ENCODE measurements around the gene VSIG2. TPM values are rescaled to one million over a fixed set of nuclear protein-coding genes. Genes with fewer than 3 reads are reported as not detected.
"Not testable (repeated sequence)": the region's sequence is repeated elsewhere in the genome, so short reads cannot be mapped to it uniquely, and the experiment has no call there.

VSIG2 gene, protein sequence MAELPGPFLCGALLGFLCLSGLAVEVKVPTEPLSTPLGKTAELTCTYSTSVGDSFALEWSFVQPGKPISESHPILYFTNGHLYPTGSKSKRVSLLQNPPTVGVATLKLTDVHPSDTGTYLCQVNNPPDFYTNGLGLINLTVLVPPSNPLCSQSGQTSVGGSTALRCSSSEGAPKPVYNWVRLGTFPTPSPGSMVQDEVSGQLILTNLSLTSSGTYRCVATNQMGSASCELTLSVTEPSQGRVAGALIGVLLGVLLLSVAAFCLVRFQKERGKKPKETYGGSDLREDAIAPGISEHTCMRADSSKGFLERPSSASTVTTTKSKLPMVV
- polyA plus RNA-seq (2014; cell fraction: cytosol; rRNA removed) = 0.21 and 0.41 TPM in 2 replicates
- polyA plus RNA-seq (2014; cell fraction: nucleus; rRNA removed) = 1.2 and 2.7 TPM in 2 replicates

DNA sequence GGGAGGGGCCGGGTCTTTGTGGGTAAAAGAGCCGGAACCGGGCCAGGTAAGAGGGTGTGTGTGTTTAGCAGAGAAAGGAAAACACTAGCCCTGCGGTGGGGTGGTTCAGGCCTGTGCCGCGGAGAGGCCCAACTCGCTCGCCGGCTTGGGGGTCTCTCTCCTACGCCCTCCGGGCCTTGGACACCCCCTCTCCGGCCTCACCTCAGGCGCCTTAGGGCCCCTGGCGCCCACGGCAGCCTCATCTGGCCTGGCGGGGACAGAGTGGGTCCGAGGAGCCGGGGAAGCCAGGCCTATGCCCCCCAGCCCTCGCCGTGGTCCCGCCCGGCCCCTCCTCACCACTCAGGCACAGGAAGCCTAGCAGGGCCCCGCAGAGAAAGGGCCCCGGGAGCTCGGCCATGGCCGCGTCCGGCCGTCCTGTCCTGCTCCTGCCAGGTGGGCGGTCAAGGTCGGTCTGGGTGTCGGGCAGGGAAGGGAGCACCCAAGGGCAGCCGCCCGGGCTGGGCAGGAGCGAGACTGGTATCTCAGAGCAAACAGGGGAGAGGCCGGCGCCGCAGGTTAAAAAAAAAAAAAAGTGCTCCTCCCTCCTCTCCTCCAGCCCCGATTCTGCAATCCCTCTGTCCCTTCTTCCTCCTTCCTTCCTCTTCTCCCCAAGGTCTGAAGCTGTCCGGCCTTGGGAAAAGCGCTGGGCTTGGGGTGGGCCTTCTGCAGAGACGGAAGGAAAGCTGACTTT is at the start of gene VSIG2:
Gene VSIG2 (minus strand): TSS at position 515 of the 730 bp plus-strand sequence. CDS start 118 bp downstream, at position 397.
- no peak for DNase-seq (ENCODE audit: low spot score)

DNA sequence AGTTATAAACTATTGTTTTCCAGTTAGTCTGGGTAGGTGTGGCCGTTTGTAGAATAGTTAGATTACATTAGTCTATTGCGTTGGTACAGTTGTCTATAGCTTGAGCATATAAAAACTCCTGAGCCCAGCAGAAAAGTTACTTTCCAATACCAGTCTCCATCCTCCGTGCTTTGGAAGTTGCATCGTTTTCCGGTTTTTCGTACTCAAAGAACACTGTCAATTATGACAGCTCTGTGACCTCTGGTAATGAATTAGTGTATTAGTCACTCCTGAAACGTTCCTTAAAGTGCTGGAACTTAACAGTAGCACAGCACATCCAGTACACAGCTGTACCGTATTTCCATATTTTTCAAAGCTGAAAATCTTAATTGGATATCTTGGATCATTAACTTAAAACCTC is 49.0 kb upstream of the VSIG2 start:
- DNase-seq (ENCODE audit: low spot score) = no peak

DNA sequence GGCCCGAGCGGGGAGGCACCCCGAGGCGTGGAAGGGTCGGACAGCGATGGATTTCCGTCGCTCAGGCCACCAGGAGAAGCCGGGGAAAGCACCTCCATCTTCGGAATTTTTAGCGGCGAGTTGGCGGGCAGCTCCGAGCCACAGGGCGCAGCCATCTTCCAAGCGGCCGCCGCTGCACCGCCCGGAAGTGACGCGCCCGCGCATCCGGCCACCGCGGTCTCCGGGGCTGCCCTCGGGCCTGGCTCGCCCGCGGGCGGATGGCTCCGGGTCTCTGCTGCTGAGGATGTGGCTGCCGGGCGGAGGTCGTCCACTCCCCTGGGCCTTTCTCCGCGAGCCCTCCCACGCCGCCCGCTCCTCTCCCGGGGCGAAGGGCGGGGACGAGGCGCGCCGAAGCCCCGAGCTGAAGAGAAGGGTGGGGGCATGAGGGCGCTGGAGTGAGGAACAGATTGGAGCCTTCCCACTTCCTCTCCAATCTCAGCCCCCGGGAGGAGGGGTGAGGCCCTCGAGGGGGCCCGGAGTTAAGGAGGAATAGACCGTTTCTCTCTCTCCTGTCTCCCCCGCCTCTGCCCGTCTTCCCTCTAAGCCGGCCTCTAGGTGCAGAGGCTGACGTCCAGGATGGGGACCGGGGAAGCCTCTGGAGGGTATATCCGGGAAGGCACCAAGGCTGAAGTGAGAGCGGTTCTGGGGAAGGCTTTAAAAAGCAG is 48.3 kb upstream of the VSIG2 start, which contains the start of gene MSANTD2:
Gene MSANTD2 (minus strand): TSS at position 181 of the 704 bp plus-strand sequence. CDS start 26 bp downstream, at position 155.
- peak; percentile 74 for DNase-seq (ENCODE audit: low spot score)

DNA sequence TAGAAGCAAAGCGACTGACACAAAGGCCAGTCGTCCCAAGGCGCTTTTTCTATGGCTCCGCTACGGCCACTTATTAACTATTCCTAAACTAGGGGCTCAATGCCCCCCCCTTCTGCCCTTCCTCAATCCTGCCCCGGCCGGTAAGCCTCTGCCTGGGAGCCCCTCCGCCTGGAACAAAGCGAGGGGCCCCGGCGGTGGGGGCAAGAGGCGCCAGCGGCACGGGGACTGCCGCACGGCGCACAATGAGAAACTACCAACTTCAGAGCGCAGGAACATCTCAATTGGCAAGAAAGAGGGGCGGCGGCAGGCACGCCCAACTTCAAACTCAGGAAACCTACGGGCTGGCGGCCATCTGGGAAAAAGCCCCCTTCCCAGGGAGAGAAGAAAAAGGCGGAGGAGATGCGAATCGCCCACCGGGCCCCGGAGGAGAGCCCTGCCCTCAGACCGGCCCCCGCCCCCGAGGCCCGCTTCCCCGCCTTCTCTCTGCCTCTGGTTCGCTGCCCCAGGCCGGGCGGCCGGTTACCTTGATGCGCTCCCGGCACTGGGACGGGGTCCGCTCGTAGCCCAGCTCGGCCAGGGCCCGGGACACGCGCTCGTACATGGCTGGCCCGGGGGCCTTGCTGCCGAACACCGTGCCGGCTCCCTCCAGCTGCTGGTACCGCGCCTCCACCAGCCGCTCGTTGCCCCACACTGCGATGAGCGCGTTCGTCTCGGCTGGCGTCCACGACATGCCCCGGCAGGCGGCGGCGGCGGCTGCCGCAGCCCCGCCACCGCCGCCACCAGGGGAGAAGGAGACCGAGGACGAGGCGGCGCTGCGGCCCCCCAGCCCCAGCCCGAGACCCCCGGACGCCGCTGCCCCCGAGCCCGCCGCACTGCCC is 47.5 kb upstream of the VSIG2 start:
- DNase-seq (ENCODE audit: low spot score) = peak; percentile 1

DNA sequence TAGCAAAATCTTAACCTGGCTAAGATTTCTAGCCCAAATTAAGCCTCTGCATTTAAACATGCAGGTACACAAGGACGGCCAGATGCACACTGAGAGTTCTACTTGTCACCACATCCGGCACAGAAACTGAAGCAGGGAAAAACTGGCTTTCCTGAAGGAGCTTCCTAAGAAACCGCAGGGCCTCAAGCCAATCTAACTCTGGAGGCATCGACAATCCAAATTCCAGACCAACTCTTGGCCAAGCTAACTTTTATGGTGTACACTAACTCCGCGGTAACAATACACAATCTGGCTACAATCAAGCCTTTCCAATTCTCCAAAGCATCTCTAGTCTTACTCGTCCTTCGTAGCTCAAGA is 46.9 kb upstream of the VSIG2 start:
- peak; percentile 1 for DNase-seq (ENCODE audit: low spot score)

DNA sequence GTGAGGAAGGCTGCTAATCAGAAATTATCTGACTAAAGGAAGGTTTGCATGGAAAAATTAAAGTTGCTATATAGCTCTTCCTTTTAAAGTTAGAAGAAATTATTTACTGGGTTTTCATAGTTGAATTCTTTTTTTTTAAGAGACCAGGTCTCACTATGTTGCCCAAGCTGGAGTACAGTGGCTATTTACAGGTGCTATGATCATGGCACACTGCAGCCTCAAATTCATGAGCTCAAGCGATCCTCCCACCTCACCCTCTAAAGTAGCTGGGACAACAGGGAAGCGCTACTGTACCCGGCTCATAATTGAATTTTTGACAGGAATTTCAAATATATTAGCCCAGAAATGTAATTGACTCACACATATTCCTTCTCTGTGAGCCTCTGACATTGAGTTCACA is 44.3 kb upstream of the VSIG2 start:
- no peak for DNase-seq (ENCODE audit: low spot score)

DNA sequence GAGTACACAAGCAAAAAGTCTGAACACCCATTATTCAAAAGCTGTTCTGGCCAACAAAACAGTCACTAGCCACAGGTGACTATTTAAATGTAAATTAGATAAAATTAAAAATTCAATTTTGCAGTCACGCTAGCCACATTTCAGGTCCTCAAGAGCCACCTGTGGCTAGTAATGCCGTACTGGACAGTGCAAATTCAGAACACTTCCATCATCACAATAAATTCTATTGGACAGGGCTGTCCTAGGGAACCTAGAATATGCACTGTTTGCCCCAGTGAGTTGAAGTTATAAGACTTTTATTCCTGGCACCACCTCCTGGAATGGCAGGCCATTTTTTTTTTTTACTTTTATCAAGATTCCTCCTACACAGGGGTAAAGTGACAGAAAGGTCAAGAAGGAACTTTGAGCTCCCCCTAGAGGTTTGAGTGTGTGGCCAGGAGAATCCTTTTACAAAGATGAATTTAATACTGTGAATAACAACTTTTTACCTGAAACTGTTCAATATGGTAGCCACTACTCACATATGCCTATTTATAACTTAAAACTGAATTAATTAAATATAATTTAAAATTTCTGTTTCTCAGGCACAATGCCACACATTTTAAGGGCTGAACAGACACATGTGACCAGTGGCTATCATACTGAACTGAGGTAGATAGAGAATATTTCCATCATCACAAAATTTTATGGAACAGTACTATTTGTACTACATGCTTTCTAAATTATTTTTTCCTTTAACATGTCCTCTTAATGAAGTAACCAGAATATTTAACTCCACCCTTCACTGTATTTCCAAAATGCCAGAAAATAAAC is 41.6 kb upstream of the VSIG2 start:
- DNase-seq (ENCODE audit: low spot score) = peak; percentile 9

DNA sequence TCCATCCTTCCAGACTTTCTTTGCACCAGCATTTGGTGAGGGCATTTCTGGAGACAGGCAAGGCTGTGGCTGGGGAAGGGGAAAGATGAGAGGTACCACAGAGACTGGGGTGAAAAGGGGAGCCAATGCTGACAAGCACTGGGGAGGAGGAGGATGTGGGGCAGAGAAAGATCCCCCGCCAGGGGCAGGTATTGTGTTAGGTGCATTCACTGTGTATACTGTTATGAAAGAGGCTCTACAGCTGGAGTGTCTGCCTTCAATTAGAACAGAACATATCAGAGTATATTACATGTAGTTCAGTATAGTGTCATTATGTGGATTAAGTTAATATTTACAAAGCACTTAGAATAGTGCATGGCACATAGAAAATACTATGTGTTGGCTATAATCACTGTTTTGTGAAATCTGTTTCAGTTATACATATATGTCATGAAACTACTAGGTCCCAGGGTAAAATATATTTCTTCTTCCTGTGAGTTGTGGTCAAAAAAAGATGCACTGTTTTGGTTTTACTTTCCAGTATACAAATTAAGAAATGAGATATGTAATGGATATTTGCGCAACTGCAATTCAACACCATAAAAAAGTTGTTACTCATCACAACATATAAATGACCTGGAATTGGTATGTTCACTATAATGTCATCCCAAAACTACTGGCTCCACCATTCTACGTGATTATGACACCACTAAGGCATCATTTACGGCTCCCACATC is 39.7 kb upstream of the VSIG2 start:
- DNase-seq (ENCODE audit: low spot score) = no peak

DNA sequence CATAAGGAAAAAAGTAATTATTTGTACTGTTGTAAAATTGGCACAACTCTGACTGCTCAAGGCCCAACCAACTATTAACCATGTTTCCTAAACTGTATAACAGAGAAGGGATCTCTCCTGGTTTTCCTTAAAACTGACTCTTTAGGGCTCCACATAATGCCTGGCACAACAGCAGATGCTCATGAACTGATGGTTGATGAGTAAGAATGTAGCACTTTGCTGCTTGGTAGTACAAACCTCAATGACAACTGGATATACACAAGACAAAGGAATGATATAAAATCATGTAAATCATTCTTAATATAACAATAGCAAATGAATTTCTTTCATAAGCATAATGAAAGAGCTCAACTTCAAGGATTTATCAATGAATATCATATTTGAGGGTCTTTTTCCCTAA is 36.5 kb upstream of the VSIG2 start:
- DNase-seq (ENCODE audit: low spot score) = no peak

DNA sequence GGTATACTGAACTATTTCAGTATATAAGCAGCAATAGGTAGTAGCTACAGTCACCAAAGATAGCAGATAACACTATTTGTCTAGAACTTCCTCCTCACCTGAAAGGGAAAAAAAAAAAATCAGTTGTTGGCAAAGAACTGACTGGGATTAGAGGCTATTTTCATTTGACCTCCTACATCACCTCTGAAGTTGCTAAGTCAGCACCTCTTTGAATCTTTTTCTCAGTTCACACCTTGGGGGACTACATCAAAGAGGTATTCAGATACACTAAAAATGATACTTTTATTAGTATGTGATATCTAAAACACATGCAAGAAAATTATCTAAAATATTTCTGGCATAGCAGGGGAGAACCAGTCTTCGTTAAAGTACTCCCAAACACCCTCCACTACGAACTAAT is 32.0 kb upstream of the VSIG2 start:
- no peak for DNase-seq (ENCODE audit: low spot score)

DNA sequence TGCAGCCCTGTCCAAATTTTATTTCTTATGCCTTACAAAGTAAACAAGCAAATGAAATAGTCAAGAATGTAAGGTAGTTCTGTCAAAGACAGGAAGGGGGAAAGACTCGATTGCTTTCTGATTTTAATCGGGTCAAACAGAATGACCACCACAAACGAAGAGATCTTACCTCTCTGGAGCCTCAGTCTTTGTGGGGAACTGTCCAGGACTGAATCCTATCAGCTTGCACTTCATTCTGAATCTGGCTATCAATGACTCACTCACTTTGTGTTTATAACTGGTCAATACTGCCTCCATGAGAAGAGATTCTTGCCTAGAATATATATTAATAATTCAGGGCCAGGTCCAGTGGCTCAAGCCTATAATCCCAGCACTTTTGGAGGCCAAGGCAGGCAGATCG is 30.9 kb upstream of the VSIG2 start:
- no peak for DNase-seq (ENCODE audit: low spot score)

DNA sequence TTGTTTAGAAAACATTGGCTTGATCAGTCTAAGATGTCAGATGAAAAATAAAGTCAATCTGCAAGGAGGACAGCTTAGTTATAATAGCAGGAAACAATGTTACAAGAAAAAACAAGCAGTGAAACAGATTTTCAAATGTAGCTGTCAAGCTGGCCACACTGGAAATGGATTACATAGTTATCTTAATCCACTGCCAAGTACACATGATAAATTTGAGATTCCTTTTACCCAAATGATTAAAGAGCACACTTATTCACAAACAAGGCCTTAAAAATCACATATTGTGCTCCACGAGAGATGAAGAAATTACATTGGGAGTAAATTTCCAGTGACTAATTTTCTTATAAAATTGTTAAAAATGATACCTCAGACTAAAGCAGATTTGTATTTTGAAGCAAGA is 27.5 kb upstream of the VSIG2 start:
- DNase-seq (ENCODE audit: low spot score) = no peak

DNA sequence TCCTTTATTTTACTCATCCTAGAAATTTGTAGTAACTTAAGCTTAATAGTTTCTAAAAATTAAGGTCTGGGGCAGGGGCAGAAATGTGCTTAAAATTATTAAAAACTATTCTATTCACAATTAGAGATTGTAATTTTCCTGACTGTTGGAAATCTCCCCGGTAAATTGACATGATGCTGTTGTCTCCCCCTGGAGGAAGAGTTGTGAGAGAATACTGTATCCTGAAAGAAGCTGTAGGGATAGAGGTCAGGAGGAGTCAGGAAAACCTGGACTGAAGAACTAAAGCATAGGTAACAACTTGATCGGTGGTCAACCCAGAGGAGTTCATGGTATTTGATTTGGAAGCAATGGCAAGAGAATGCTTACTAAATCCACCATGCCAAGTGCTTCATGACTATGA is 26.2 kb upstream of the VSIG2 start:
- DNase-seq (ENCODE audit: low spot score) = no peak

DNA sequence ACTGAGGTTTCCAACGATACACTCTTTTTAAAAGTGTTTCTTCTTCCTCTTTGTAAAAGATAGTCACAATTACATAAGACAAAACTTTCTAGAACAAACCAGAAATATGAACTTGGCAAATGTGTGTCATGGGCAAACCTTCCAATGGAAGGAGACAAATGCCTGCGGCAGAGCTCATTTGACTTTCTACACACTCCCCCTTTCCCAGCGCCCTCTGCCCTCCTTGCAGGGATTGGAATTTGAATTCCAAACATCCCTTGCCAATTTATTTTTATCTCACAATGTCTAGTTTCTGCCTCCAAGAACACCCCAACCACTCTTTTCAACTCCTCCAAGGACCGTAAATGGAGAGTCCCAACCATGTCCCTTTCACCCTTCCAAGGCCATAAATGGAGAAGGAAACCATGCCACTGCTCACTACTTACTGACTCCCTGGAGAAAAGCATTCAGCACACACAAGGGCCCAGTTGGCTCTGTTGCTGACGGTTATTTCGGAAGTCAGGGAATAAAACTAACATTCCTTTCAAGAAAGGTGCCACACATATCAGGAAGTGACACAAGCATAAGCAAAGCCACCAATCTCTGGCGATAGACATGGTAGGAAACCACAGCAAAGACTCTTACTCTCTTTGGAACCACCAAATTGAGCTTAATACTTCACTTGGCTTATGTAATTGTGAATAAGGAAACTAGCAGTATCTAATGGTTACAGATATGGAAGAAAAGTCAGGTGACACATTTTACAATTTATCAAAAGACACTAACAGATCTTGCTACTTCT is 25.0 kb upstream of the VSIG2 start:
- no peak for DNase-seq (ENCODE audit: low spot score)

DNA sequence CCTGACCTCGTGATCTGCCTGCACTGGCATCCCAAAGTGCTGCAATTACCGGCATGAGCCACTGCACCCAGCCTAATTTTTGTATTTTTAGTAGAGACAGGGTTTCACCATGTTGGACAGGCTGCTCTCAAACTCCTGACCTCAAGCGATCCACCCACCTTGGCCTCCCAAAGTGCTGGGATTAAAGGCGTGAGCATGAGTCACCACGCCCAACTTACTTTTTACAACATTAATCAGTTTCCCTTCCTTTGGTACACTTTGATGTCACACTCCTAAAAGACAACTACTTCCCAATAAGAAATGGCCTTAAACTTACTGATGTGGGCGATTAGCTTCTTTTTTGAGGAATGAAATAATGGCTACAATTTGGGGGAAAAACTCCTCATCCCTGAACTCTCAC is 18.9 kb upstream of the VSIG2 start:
- not testable (repeated sequence) for DNase-seq (ENCODE audit: low spot score)

DNA sequence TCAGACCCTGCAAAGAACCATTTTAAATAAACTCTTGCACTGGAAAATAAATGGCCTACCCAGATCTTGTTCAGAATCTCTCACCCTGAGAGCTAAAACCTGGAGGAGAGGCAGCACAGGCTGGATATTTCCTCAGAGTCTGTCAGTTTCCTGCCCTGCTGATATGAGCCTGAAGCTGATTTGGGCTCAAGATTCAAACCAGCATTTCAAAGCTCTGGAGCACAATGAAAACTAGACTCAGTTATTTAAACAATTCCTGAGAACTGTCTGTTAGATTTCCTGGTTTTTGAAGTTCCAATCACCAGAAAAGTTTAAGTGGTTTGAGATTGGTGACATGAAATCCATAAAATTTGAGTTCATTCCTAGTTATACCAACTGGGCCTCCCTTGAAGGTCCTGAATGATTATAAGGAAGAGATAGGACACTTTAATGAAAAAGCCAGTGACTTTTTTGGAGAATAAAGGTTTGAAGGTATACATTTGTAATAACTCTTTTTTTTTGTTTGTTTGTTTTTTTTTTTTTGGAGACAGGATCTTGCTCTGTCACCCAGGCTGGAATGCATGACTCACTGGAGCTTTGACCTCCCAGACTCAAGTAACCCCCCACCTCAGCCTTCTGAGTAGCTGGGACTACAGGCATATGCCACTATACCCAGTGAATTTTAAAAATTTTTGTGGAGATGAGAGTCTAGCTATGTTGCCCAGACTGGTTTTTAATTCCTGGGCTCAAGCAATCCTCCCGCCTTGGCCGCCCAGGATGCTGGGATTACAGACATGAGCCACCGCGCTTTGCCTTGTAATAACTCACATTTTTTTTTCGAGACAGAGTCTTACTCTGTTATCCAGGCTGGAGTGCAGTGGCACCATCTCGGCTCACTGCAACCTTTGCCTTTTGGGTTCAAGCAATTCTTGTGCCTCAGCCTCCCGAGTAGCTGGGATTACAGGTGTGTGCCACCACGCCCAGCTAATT is 18.0 kb upstream of the VSIG2 start:
- no peak for DNase-seq (ENCODE audit: low spot score)

DNA sequence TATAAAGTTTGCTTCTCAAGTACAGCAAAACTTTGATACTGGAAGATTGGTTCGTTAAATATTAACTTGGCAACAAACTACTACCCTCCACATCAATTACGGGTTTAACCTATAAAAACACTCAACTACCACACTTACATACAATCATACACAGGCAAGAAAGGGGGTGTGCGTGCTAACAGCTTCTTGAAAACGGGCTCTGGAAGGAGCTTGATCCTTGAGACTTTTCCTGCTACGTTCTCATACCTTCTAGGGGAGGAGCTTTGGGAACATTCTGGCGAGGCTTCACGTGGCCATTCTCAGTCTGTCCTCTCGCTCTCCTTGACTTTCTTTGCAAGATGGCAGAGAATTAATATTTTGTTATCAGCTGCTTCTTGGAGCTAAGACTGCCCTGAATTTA is 16.9 kb upstream of the VSIG2 start:
- DNase-seq (ENCODE audit: low spot score) = no peak

DNA sequence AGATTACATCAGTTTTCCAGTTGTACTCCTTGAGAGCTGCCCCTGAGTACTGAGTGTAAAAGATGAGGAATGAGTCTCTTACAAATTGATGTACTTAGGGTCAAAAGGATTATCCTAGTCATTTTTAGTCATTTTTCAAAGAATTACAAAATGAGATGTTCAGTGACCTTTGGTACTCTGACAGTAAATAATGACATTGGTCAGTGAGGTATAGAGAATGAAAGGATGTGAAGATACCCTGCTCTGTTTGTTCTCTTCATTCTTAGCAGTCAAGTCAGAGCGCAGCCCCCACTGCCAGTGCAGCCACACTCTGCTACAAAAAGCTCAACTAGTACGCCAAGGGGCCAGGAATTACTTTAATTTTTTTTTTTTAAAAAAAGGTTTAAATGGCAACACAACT is 14.1 kb upstream of the VSIG2 start:
- no peak for DNase-seq (ENCODE audit: low spot score)
